A673 (cell line): ENCODE measurements around the gene TTC28.

Experiments used
- EZH2 ChIP-seq: fragments of 200-600 bp; sonication (generic); IDR thresholded peaks from 2 replicates; pipeline ENCODE4 v1.6.1; 2017; ENCODE audit warnings: borderline replicate concordance, low read depth, mild to moderate bottlenecking, mixed read lengths, antibody characterized with exemption, low read length; ENCODE audit not compliant: poor library complexity, severe bottlenecking
- TF ChIP-seq, protein P1 (sequence below): fragments of 300-800, 200-600 bp; sonication (generic); conservative IDR thresholded peaks from 2 replicates; pipeline ENCODE4 v1.5.1; 2017; ENCODE audit warnings: low read depth, mild to moderate bottlenecking, antibody characterized with exemption, low read length, moderate library complexity, mixed read lengths

DNA sequence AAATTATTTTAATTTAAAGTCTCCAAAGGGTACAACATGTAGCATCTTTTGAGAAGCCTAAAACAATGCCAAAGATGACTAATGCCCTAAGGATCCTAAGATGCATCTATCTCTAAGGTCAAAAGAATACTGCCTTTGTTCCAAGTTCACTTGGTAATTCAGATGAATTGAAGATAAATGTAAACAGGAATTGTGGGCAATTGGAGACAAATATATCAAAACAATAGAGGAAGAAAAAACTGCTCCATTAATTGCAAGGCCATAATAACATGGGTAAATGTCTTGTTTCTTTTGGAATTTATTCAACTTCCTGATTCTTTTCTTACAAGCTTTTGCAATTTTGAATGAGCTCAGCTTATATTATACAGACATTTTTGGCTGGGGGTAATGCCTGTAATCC, 338.6 kb downstream of the TTC28 start:
- TF ChIP-seq, protein P1, sequence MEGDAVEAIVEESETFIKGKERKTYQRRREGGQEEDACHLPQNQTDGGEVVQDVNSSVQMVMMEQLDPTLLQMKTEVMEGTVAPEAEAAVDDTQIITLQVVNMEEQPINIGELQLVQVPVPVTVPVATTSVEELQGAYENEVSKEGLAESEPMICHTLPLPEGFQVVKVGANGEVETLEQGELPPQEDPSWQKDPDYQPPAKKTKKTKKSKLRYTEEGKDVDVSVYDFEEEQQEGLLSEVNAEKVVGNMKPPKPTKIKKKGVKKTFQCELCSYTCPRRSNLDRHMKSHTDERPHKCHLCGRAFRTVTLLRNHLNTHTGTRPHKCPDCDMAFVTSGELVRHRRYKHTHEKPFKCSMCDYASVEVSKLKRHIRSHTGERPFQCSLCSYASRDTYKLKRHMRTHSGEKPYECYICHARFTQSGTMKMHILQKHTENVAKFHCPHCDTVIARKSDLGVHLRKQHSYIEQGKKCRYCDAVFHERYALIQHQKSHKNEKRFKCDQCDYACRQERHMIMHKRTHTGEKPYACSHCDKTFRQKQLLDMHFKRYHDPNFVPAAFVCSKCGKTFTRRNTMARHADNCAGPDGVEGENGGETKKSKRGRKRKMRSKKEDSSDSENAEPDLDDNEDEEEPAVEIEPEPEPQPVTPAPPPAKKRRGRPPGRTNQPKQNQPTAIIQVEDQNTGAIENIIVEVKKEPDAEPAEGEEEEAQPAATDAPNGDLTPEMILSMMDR: no peak
- TF ChIP-seq EZH2: no peak
